HG02885 (cell line): Measurements from ENCODE around the gene DNAJB14.

Experiments used
- ATAC-seq: cut with Tn5 transposase; IDR thresholded peaks from one replicate; pipeline ENCODE4 v1.9.1; 2021; ENCODE audit warnings: mild to moderate bottlenecking; ENCODE audit not compliant: unreplicated experiment, poor library complexity

The DNAJB14 gene

GRCh38 chr4:99876946-99877345, 69.5 kb downstream of the DNAJB14 start:
- no peak for ATAC-seq

- ATAC-seq = no peak
Measured at GRCh38 chr4:99875071-99875470, 71.3 kb downstream of the DNAJB14 start.

GRCh38 chr4:99872570-99872969, 73.8 kb downstream of the DNAJB14 start:
- ATAC-seq = no peak

GRCh38 chr4:99868126-99868596, 78.3 kb downstream of the DNAJB14 start:
- peak; percentile 50 for ATAC-seq

GRCh38 chr4:99863804-99864203, 82.6 kb downstream of the DNAJB14 start:
- no peak for ATAC-seq

GRCh38 chr4:99861120-99861905, 85.1 kb downstream of the DNAJB14 start:
- peak; percentile 71 for ATAC-seq

GRCh38 chr4:99860521-99860920, 85.9 kb downstream of the DNAJB14 start:
- ATAC-seq = no peak

- ATAC-seq = no peak
Measured at GRCh38 chr4:99859618-99860017, 86.8 kb downstream of the DNAJB14 start.

GRCh38 chr4:99857307-99857706, 89.1 kb downstream of the DNAJB14 start:
- ATAC-seq = no peak

GRCh38 chr4:99856166-99856565, 90.3 kb downstream of the DNAJB14 start:
- no peak for ATAC-seq

GRCh38 chr4:99855678-99856077, 90.7 kb downstream of the DNAJB14 start:
- peak; percentile 49 for ATAC-seq

- ATAC-seq = no peak
Measured at GRCh38 chr4:99853999-99854398, 92.4 kb downstream of the DNAJB14 start.

GRCh38 chr4:99853190-99853589, 93.2 kb downstream of the DNAJB14 start:
- ATAC-seq = no peak

GRCh38 chr4:99852199-99852749, 94.1 kb downstream of the DNAJB14 start:
- no peak for ATAC-seq

- ATAC-seq = peak; percentile 48
Measured at GRCh38 chr4:99848591-99849001, 97.8 kb downstream of the DNAJB14 start.

GRCh38 chr4:99847362-99847976, 98.9 kb downstream of the DNAJB14 start:
- ATAC-seq = peak; percentile 67

GRCh38 chr4:99846891-99847290, 99.5 kb downstream of the DNAJB14 start:
- no peak for ATAC-seq
